Smooth muscle cell (in vitro differentiated cells): ENCODE data around the gene MTA1. TPM values are rescaled to one million over a fixed set of nuclear protein-coding genes. Genes with fewer than 3 reads are reported as not detected.

Experiments used
- DNase-seq: peaks from one replicate; lab custom pipeline; 2025; ENCODE audit not compliant: unreplicated experiment; lab: John Stamatoyannopoulos, UW
- H2AFZ ChIP-seq: fragments of 200-600 bp; sonication (generic); 2 replicates; pipeline ENCODE4 v1.6.0; 2016; ENCODE audit warnings: antibody characterized with exemption, low read depth, mild to moderate bottlenecking
- H3F3A ChIP-seq: fragments of 200-600 bp; sonication (generic); 2 replicates; pipeline ENCODE4 v1.6.0; 2017; ENCODE audit warnings: antibody characterized with exemption, low read depth
- H3K27ac ChIP-seq: fragments of 200-600 bp; sonication (generic); 2 replicates; pipeline ENCODE4 v1.5.1; 2016; ENCODE audit warnings: low read depth, mild to moderate bottlenecking
- H3K27me3 ChIP-seq: fragments of 200-600 bp; sonication (generic); 2 replicates; pipeline ENCODE4 v1.6.1; 2016; ENCODE audit warnings: low read depth, mild to moderate bottlenecking
- H3K36me3 ChIP-seq: fragments of 200-600 bp; sonication (generic); 2 replicates; pipeline ENCODE4 v1.5.1; 2016; ENCODE audit warnings: low read depth
- H3K4me1 ChIP-seq: fragments of 200-600 bp; sonication (generic); 2 replicates; pipeline ENCODE4 v1.5.1; 2016; ENCODE audit warnings: low read depth
- H3K4me2 ChIP-seq: fragments of 200-600 bp; sonication (generic); 2 replicates; pipeline ENCODE4 v1.6.0; 2016; ENCODE audit warnings: mild to moderate bottlenecking
- H3K4me3 ChIP-seq: fragments of 200-600 bp; sonication (generic); 2 replicates; pipeline ENCODE4 v1.5.1; 2016; ENCODE audit warnings: mild to moderate bottlenecking
- H3K79me2 ChIP-seq: fragments of 200-600 bp; sonication (generic); 2 replicates; pipeline ENCODE4 v1.6.0; 2016; ENCODE audit warnings: low read depth, mild to moderate bottlenecking
- H3K9ac ChIP-seq: fragments of 200-600 bp; sonication (generic); 2 replicates; pipeline ENCODE4 v1.6.0; 2016; ENCODE audit warnings: low read depth
- H3K9me3 ChIP-seq: fragments of 200-600 bp; sonication (generic); replicated peaks from 2 replicates; pipeline ENCODE4 v1.5.1; 2016; ENCODE audit warnings: low read depth
- H4K20me1 ChIP-seq: fragments of 200-600 bp; sonication (generic); 2 replicates; pipeline ENCODE4 v1.6.0; 2016; ENCODE audit warnings: low read depth
- CTCF ChIP-seq: fragments of 200-600 bp; sonication (generic); IDR thresholded peaks from 2 replicates; pipeline ENCODE4 v1.5.1; 2017; ENCODE audit warnings: borderline replicate concordance, mild to moderate bottlenecking, antibody characterized with exemption; ENCODE audit not compliant: insufficient read depth, poor library complexity, severe bottlenecking
- WGBS: methylation state at CpG from one replicate; pipeline ENCODE4 v1.1.7; 2016; ENCODE audit warnings: low lambda C conversion rate; 5-methylcytosine and 5-hydroxymethylcytosine counted together
- polyA plus RNA-seq: library from polyadenylated mRNA; unstranded; fragments of >200 nt; fragmentation: Nextera tagmentation; extraction: Ambion mirVana; gene quantifications from 2 replicates; pipeline ENCODE4 v1.2.1, GENCODE V29; 2016
- total RNA-seq: library from RNA; depleted of rRNA; stranded (reverse); fragments of >200 nt; gene quantifications from 2 replicates; pipeline ENCODE4 v1.2.3, GENCODE V29; 2014

The MTA1 gene
- total and polyA plus RNA-seq, 2 experiments from 2014 or later = 41.3 to 48.7 TPM

GRCh38 chr14:105458571-105458970, 38.9 kb downstream of the MTA1 start:
- H3K36me3 ChIP-seq = no peaks in the 10 kb centered on the region
- H3K4me2 ChIP-seq = no peak overlapping the region
- 87% methylated on average over 14 of the region's 14 CpGs for WGBS
- H3K27ac ChIP-seq = no peak overlapping the region
- no peak overlapping the region for H3K9ac ChIP-seq
- no peaks in the 10 kb centered on the region for H3K4me1 ChIP-seq
- no peak for DNase-seq
- H2AFZ ChIP-seq = no peak overlapping the region
- H4K20me1 ChIP-seq = peaks cover 13% of the 10 kb centered on the region
- no peaks in the 10 kb centered on the region for H3K9me3 ChIP-seq
- H3F3A ChIP-seq = no peaks in the 10 kb centered on the region
- no peaks in the 10 kb centered on the region for H3K27me3 ChIP-seq
- H3K79me2 ChIP-seq = no peaks in the 10 kb centered on the region
- no peak for TF ChIP-seq CTCF
- no peak overlapping the region for H3K4me3 ChIP-seq

- Histone ChIP-seq H3K9me3 (no peaks in the 10 kb centered on the region), H3K27ac (no peak overlapping the region), H3F3A (no peaks in the 10 kb centered on the region), H3K4me2 (no peak overlapping the region), H3K36me3 (no peaks in the 10 kb centered on the region), H3K9ac (no peak overlapping the region), H2AFZ (no peak overlapping the region), H3K27me3 (no peaks in the 10 kb centered on the region), H3K4me1 (no peaks in the 10 kb centered on the region), H3K4me3 (no peak overlapping the region), H3K79me2 (no peaks in the 10 kb centered on the region), H4K20me1 (peaks cover 13% of the 10 kb centered on the region)
- no peak for DNase-seq
- 100% methylated on average over 16 of the region's 17 CpGs for WGBS
- no peak for TF ChIP-seq CTCF
Measured at GRCh38 chr14:105460116-105460515, 40.5 kb downstream of the MTA1 start.

GRCh38 chr14:105460616-105461015, 41.0 kb downstream of the MTA1 start:
- no peaks in the 10 kb centered on the region for H3K4me1 ChIP-seq
- H3K4me2 ChIP-seq = no peak overlapping the region
- H3K9ac ChIP-seq = no peak overlapping the region
- H2AFZ ChIP-seq = no peak overlapping the region
- H3K27me3 ChIP-seq = no peaks in the 10 kb centered on the region
- H3K9me3 ChIP-seq = no peaks in the 10 kb centered on the region
- H4K20me1 ChIP-seq = peaks cover 13% of the 10 kb centered on the region
- WGBS = 96% methylated on average over 17 of the region's 17 CpGs
- no peaks in the 10 kb centered on the region for H3F3A ChIP-seq
- DNase-seq = no peak
- H3K36me3 ChIP-seq = no peaks in the 10 kb centered on the region
- no peak for TF ChIP-seq CTCF
- no peak overlapping the region for H3K27ac ChIP-seq
- no peaks in the 10 kb centered on the region for H3K79me2 ChIP-seq
- H3K4me3 ChIP-seq = no peak overlapping the region

GRCh38 chr14:105461903-105462302, 42.3 kb downstream of the MTA1 start:
- no peak overlapping the region for H3K9ac ChIP-seq
- H2AFZ ChIP-seq = no peak overlapping the region
- H3K79me2 ChIP-seq = no peaks in the 10 kb centered on the region
- H3K4me2 ChIP-seq = no peak overlapping the region
- no peaks in the 10 kb centered on the region for H3K9me3 ChIP-seq
- peaks cover 7% of the 10 kb centered on the region for H4K20me1 ChIP-seq
- no peaks in the 10 kb centered on the region for H3K4me1 ChIP-seq
- H3F3A ChIP-seq = no peaks in the 10 kb centered on the region
- over 99% methylated on average over 18 of the region's 18 CpGs for WGBS
- H3K36me3 ChIP-seq = no peaks in the 10 kb centered on the region
- no peak for TF ChIP-seq CTCF
- no peak overlapping the region for H3K4me3 ChIP-seq
- DNase-seq = no peak
- no peaks in the 10 kb centered on the region for H3K27me3 ChIP-seq
- no peak overlapping the region for H3K27ac ChIP-seq
